CD14-positive monocyte (primary cell): ENCODE data around the gene HSF2BP. TPM values are rescaled to one million over a fixed set of nuclear protein-coding genes. Genes with fewer than 3 reads are reported as not detected.

Source experiments
- DNase-seq, 3 donors: peaks; one replicate each; pipeline ENCODE4 v3.0.0-alpha.2; 2011 to 2022
- H2AFZ ChIP-seq: 2 replicates; pipeline ENCODE4 v1.6.0; 2012; ENCODE audit warnings: mild to moderate bottlenecking, low read depth, low read length, inconsistent platforms; ENCODE audit not compliant: insufficient read depth, poor library complexity, severe bottlenecking
- H3K27ac ChIP-seq, 2 donors: 1 replicate in 1 of 2; 2 replicates in 1 of 2; pipeline ENCODE4 v1.5.1; 2012 to 2013; ENCODE audit warnings: low read length in 2 of 2, control low read depth in 1 of 2, inconsistent platforms in 1 of 2, low read depth in 1 of 2, mild to moderate bottlenecking in 1 of 2
- H3K27me3 ChIP-seq, 2 donors: one replicate each; pipeline versions ENCODE4 v1.6.0 to v1.6.1; 2011 to 2013; ENCODE audit warnings: low read length in 2 of 2; ENCODE audit not compliant: control insufficient read depth in 2 of 2, insufficient read depth in 2 of 2
- H3K36me3 ChIP-seq, 2 donors: replicated peaks in 1 of 2; 1 replicate in 1 of 2; 2 replicates in 1 of 2; pipeline versions ENCODE4 v1.5.1 to v1.6.1; 2012 to 2013; ENCODE audit warnings: low read length in 2 of 2, control low read depth in 1 of 2, inconsistent platforms in 1 of 2, mild to moderate bottlenecking in 1 of 2; ENCODE audit not compliant: insufficient read depth in 2 of 2, control insufficient read depth in 1 of 2
- H3K4me1 ChIP-seq, 2 donors: 1 replicate in 1 of 2; 2 replicates in 1 of 2; pipeline versions ENCODE4 v1.5.1 to v1.6.1; 2012 to 2013; ENCODE audit warnings: low read length in 2 of 2, control low read depth in 1 of 2, inconsistent platforms in 1 of 2, mild to moderate bottlenecking in 1 of 2, moderate library complexity in 1 of 2; ENCODE audit not compliant: insufficient read depth in 2 of 2, control insufficient read depth in 1 of 2
- H3K4me2 ChIP-seq: replicated peaks from 2 replicates; pipeline ENCODE3; 2012; ENCODE audit warnings: low read length, moderate library complexity, mild to moderate bottlenecking; ENCODE audit not compliant: poor library complexity, severe bottlenecking; ENCODE audit errors: extremely low read depth
- H3K4me3 ChIP-seq, 3 experiments: fragments of 200-600 bp in 1 of 3; sonication (generic) in 1 of 3; replicated peaks in 1 of 3; 1 replicate in 2 of 3; 2 replicates in 1 of 3; pipeline ENCODE4 v1.5.1; 2011 to 2013; ENCODE audit warnings: low read length in 3 of 3, mild to moderate bottlenecking in 3 of 3, control low read depth in 2 of 3, low read depth in 2 of 3, inconsistent platforms in 1 of 3, moderate library complexity in 1 of 3
- H3K79me2 ChIP-seq: 2 replicates; pipeline ENCODE4 v1.6.0; 2012; ENCODE audit warnings: mild to moderate bottlenecking, control low read depth, inconsistent platforms, low read length, moderate library complexity; ENCODE audit not compliant: insufficient read depth
- H3K9ac ChIP-seq: 2 replicates; pipeline ENCODE4 v1.6.0; 2017; ENCODE audit warnings: low read length, mild to moderate bottlenecking; ENCODE audit not compliant: insufficient read depth, poor library complexity, severe bottlenecking
- H3K9me3 ChIP-seq, 2 donors: replicated peaks in 1 of 2; 1 replicate in 1 of 2; 2 replicates in 1 of 2; pipeline versions ENCODE4 v1.5.1 to v1.6.1; 2012 to 2013; ENCODE audit warnings: low read length in 2 of 2, control low read depth in 1 of 2; ENCODE audit not compliant: control insufficient read depth in 1 of 2, insufficient read depth in 1 of 2
- H4K20me1 ChIP-seq: 2 replicates; pipeline ENCODE4 v1.6.0; 2012; ENCODE audit warnings: mild to moderate bottlenecking, low read length, control low read depth, moderate library complexity; ENCODE audit not compliant: insufficient read depth
- H3K27ac Mint-ChIP-seq, 7 donors: one replicate each; pipeline ENCODE4 v1.8.0; 2020; ENCODE audit warnings: mild to moderate bottlenecking in 7 of 7, mixed read lengths in 7 of 7, moderate library complexity in 6 of 7, inconsistent platforms in 2 of 7
- H3K27me3 Mint-ChIP-seq, 3 donors: one replicate each; pipeline ENCODE4 v1.8.0; 2021 to 2022; ENCODE audit warnings: low read depth in 3 of 3, mild to moderate bottlenecking in 3 of 3, mixed read lengths in 3 of 3, moderate library complexity in 3 of 3, inconsistent platforms in 1 of 3
- H3K36me3 Mint-ChIP-seq, 2 donors: one replicate each; pipeline ENCODE4 v1.8.0; 2020; ENCODE audit warnings: mixed read lengths in 2 of 2, inconsistent platforms in 1 of 2, mild to moderate bottlenecking in 1 of 2
- H3K4me1 Mint-ChIP-seq: one replicate; pipeline ENCODE4 v1.8.0; 2020; ENCODE audit warnings: mild to moderate bottlenecking, mixed read lengths
- H3K4me3 Mint-ChIP-seq, 2 donors: one replicate each; pipeline ENCODE4 v1.8.0; 2020; ENCODE audit warnings: mild to moderate bottlenecking in 2 of 2, mixed read lengths in 2 of 2, moderate library complexity in 1 of 2
- H3K9me3 Mint-ChIP-seq, 7 donors: one replicate each; pipeline ENCODE4 v1.8.0; 2020 to 2022; ENCODE audit warnings: mixed read lengths in 7 of 7, mild to moderate bottlenecking in 6 of 7, moderate library complexity in 6 of 7, inconsistent platforms in 2 of 7
- WGBS: methylation state at CpG from one replicate; pipeline ENCODE4 v1.1.5; 2013; ENCODE audit warnings: missing lambda C conversion rate; ENCODE audit not compliant: insufficient coverage; 5-methylcytosine and 5-hydroxymethylcytosine counted together
- intact Hi-C, 2 donors: fragments of 100-400 bp; cut with micrococcal nuclease; formaldehyde crosslinking; loops; one replicate each; pipeline versions ENCODE4 v1.15.0 to v1.15.1; 2023
- polyA plus RNA-seq, 3 donors: library from polyadenylated mRNA; depleted of rRNA in 1 of 3; unstranded in 2 of 3; stranded (reverse) in 1 of 3; fragments of 300-500 nt in 2 of 3; fragments of >200 nt in 1 of 3; fragmentation: Illumina TruSeq in 2 of 3; gene quantifications; 1 replicate in 2 of 3; 2 replicates in 1 of 3; pipeline ENCODE4 v1.2.3, GENCODE V29; 2012 to 2021
- TF ChIP-seq, protein P1 (sequence below): fragments of 200-600 bp; IDR thresholded peaks from one replicate; pipeline ENCODE4 v1.8.0; 2022; ENCODE audit warnings: antibody characterized with exemption, mild to moderate bottlenecking

Gene HSF2BP
- polyA plus RNA-seq, 3 donors: 0.20 TPM; not detected in 2

DNA sequence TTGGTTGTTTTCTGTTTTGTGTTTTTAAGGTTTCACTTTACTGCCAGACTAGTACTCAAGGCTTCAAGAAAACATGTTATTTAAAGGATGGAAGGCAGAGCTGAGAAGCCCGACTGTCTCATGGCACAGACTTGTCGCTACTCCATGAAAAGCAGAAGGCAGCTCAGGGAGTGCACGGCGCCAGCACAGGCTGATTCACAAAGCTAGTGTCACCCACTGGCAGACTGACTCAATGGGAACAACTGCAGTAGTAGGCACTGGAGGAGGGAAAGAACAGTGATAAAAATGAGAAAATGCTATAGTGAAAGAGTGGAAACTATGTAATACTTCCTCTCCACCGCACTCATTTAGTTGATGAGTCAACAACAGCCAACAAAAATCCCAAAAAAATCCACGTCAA lies 14.7 kb downstream of the HSF2BP start:
- Histone ChIP-seq H3K79me2 (no peaks in the 10 kb centered on the region), H3K27ac (no peak overlapping the region), H4K20me1 (no peaks in the 10 kb centered on the region), H3K36me3 (no peaks in the 10 kb centered on the region), H2AFZ (no peak overlapping the region), H3K9ac (no peak overlapping the region), H3K9me3 (no peaks in the 10 kb centered on the region), H3K4me3 (no peak overlapping the region), H3K4me2 (no peak overlapping the region), H3K4me1 (peaks cover 19 to 25% of the 10 kb centered on the region in 2 donors), H3K27me3 (no peaks in the 10 kb centered on the region)
- Mint-ChIP-seq H3K9me3 (peaks cover 0 to 2% (median 0%) of the 10 kb centered on the region in 7 donors), H3K27me3 (peaks cover 1 to 4% (median 3%) of the 10 kb centered on the region in 3 donors), H3K36me3 (no peaks in the 10 kb centered on the region), H3K4me3 (no peak overlapping the region), H3K27ac (no peak overlapping the region), H3K4me1 (peaks cover 28% of the 10 kb centered on the region)
- TF ChIP-seq, protein P1, sequence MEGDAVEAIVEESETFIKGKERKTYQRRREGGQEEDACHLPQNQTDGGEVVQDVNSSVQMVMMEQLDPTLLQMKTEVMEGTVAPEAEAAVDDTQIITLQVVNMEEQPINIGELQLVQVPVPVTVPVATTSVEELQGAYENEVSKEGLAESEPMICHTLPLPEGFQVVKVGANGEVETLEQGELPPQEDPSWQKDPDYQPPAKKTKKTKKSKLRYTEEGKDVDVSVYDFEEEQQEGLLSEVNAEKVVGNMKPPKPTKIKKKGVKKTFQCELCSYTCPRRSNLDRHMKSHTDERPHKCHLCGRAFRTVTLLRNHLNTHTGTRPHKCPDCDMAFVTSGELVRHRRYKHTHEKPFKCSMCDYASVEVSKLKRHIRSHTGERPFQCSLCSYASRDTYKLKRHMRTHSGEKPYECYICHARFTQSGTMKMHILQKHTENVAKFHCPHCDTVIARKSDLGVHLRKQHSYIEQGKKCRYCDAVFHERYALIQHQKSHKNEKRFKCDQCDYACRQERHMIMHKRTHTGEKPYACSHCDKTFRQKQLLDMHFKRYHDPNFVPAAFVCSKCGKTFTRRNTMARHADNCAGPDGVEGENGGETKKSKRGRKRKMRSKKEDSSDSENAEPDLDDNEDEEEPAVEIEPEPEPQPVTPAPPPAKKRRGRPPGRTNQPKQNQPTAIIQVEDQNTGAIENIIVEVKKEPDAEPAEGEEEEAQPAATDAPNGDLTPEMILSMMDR: no peak
- 61% methylated on average over 4 of the region's 6 CpGs for WGBS
- DNase-seq: peak in 2 of 3 donors; percentile 7 to 47
- intact Hi-C loops: loop anchor here in 1 of 2 donors (10.0 kb wide), 2 partner anchors 290 to 720 kb away; partner anchors contain the start of gene ERVH48-1

DNA sequence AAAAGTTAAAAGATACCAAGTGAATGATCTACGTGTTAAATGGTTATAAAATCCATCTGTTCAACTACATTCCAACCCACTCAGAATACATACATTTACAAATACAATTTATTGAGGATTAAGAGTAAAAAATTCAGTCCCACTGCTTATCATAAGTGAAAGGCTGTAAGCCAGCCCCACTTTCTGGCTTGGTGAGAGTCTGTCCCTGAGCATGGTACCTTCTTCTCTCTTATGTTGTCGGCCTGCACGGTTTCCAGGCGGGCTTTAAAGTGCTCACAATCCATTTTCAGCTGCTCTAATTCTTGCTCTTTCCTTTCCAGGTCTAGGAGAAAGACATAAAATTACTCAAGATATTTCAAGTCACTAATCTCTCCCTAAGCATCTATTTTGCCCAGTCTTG lies 15.2 kb downstream of the HSF2BP start:
- no peak for DNase-seq

More for the DNA sequence above, 15.2 kb downstream of the HSF2BP start:
- Histone ChIP-seq H4K20me1 (no peaks in the 10 kb centered on the region), H3K9me3 (no peaks in the 10 kb centered on the region), H3K4me2 (no peak overlapping the region), H3K9ac (no peak overlapping the region), H3K27me3 (no peaks in the 10 kb centered on the region), H2AFZ (no peak overlapping the region), H3K36me3 (no peaks in the 10 kb centered on the region), H3K4me3 (no peak overlapping the region), H3K79me2 (no peaks in the 10 kb centered on the region), H3K27ac (no peak overlapping the region), H3K4me1 (peaks cover 19 to 27% of the 10 kb centered on the region in 2 donors)
- WGBS: no CpG with 5 or more reads among the region's 4 CpGs
- no peaks in the 10 kb centered on the region for H3K36me3 Mint-ChIP-seq
- peaks cover 31% of the 10 kb centered on the region for H3K4me1 Mint-ChIP-seq
- H3K4me3 Mint-ChIP-seq: no peak overlapping the region
- TF ChIP-seq, protein P1: no peak
- no peak overlapping the region for H3K27ac Mint-ChIP-seq
- intact Hi-C loops: loop anchor here in 1 of 2 donors (10.0 kb wide), 2 partner anchors 289 to 719 kb away; partner anchors contain the start of gene ERVH48-1
- peaks cover 1 to 4% (median 3%) of the 10 kb centered on the region in 3 donors for H3K27me3 Mint-ChIP-seq
- peaks cover 0 to 2% (median 0%) of the 10 kb centered on the region in 7 donors for H3K9me3 Mint-ChIP-seq
